Central memory CD8-positive, alpha-beta T cell (primary cell): ENCODE measurements around the gene ERBB2.

Experiments used
- ATAC-seq: fragments of 150-1000 bp; cut with Tn5 transposase; replicated peaks from 2 replicates; pipeline ENCODE4 v1.10.0; 2022; ENCODE audit warnings: mild to moderate bottlenecking, moderate FRiP score, moderate number of reproducible peaks; ENCODE audit not compliant: poor library complexity, severe bottlenecking; ENCODE audit errors: extremely low read depth
- DNase-seq, 2 donors: peaks; one replicate each; pipeline ENCODE4 v3.0.0; 2021; ENCODE audit warnings: low spot score in 2 of 2
- H3K27ac Mint-ChIP-seq: one replicate; pipeline ENCODE4 v1.8.0; 2022; ENCODE audit warnings: low read depth, mild to moderate bottlenecking, moderate library complexity, mixed read lengths
- H3K27me3 Mint-ChIP-seq: one replicate; pipeline ENCODE4 v1.8.0; 2022; ENCODE audit warnings: mixed read lengths
- H3K36me3 Mint-ChIP-seq: one replicate; pipeline ENCODE4 v1.8.0; 2022; ENCODE audit warnings: mild to moderate bottlenecking, moderate library complexity, mixed read lengths; ENCODE audit not compliant: insufficient read depth
- H3K4me1 Mint-ChIP-seq: one replicate; pipeline ENCODE4 v1.8.0; 2022; ENCODE audit warnings: mixed read lengths
- H3K4me3 Mint-ChIP-seq: one replicate; pipeline ENCODE4 v1.8.0; 2022; ENCODE audit warnings: mild to moderate bottlenecking, moderate library complexity, mixed read lengths
- H3K9me3 Mint-ChIP-seq: one replicate; pipeline ENCODE4 v1.8.0; 2022; ENCODE audit warnings: mixed read lengths

Gene ERBB2

GRCh38 chr17:39769974-39770587 lies 70.2 kb downstream of the ERBB2 start:
- Mint-ChIP-seq H3K36me3 (peaks cover 76% of the 10 kb centered on the region), H3K4me1 (peaks cover 97% of the 10 kb centered on the region), H3K4me3 (peak overlapping the region; percentile 93), H3K27ac (peak overlapping the region; percentile 87), H3K9me3 (no peaks in the 10 kb centered on the region), H3K27me3 (no peaks in the 10 kb centered on the region)
- ATAC-seq, result peak; percentile 72
- peak in 1 of 2 donors; percentile 56 for DNase-seq

GRCh38 chr17:39772415-39772814 lies 72.6 kb downstream of the ERBB2 start:
- no peak for DNase-seq
- Mint-ChIP-seq H3K4me3 (peak overlapping the region; percentile 93), H3K27me3 (no peaks in the 10 kb centered on the region), H3K27ac (peak overlapping the region; percentile 87), H3K9me3 (no peaks in the 10 kb centered on the region), H3K4me1 (peaks cover 85% of the 10 kb centered on the region), H3K36me3 (peaks cover 64% of the 10 kb centered on the region)
- no peak for ATAC-seq

DNA sequence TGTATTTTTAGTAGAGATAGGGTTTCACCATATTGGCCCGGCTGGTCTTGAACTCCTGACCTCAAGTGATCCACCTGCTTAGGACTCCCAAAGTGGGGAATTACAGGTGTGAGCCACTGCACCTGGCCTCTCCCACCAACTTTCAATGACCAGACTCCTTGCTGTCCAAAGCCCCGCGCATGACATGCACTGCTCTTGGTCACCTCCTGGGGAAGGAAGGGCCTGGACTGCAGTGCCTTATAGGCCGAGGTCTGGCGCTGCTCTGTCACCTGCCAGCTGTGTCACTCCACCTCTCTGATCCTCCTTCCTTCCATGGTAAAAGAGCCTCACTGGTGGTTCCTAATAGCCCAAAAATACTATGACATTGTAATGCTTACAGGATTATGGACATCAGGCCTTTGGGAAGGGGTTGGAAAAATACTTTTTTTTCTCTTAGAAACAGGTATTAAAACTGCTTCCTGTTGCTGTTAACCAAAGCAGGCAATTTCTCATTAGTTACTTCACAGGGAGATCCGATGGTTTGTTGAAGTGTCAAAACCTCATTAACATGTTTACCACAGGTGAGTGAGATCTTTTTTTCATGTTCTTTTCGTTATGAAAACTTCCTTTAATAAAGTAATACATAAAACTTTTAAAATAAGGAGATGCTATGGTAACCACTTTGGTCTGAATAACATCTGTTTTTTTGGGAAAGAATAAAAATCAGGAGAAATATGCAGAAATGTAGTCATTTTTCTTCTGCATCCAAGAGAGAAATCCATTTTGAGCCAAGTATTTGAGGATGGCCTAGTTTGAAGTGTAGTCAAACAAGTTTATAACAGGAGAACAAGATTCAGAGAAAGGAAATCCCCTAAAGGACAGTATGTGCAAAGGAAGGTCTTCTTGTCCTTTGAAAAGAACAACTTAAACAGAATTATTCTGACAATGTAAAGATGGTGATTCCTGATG lies 73.4 kb downstream of the ERBB2 start:
- Mint-ChIP-seq H3K9me3 (no peaks in the 10 kb centered on the region), H3K36me3 (peaks cover 57% of the 10 kb centered on the region), H3K27ac (peak overlapping the region; percentile 87), H3K4me3 (peak overlapping the region; percentile 93), H3K27me3 (no peaks in the 10 kb centered on the region), H3K4me1 (peaks cover 84% of the 10 kb centered on the region)
- ATAC-seq, result peak; percentile 41
- no peak for DNase-seq

DNA sequence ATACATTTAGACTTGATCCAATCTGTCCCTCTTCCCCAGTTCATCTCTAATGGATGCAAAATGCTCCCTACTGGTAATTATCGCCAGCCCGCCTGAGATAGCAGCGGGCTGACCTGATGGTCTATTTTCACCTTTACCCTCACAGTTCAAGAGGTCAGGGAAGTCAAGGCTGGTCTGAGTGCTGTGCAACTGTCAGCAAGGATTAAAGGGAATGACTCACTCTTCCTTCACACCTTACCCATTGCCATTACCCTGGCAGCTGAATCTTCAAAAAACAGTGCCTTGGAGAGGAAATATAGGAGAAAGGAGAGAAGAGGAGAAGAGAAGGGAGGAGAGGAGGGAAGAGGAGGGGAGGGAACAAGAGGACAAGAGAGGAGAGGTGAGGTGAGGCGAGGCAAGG lies 74.2 kb downstream of the ERBB2 start:
- H3K4me1 Mint-ChIP-seq, result peaks cover 80% of the 10 kb centered on the region
- H3K27me3 Mint-ChIP-seq, result no peaks in the 10 kb centered on the region
- peak overlapping the region; percentile 87 for H3K27ac Mint-ChIP-seq
- DNase-seq (no peak), ATAC-seq (no peak)
- peak overlapping the region; percentile 93 for H3K4me3 Mint-ChIP-seq
- peaks cover 50% of the 10 kb centered on the region for H3K36me3 Mint-ChIP-seq
- H3K9me3 Mint-ChIP-seq, result no peaks in the 10 kb centered on the region

DNA sequence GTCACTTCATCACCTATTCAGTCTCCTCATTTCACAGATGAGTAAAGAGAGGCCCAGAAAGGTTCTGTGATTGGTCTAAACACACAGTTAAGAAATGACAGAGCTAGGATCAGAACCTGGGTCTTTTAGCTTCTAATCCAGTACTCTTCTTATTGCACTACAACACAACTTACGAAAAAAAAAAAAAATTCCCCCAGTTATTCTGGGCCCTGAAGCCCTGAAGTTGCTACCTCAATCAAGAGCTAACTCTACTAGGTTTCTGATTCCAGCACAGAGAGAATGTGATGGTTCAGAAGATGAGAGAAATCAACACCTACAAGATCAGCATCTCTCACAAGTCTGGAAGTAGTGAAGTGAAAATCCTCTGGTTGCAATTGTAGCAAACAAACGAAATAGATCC lies 75.2 kb downstream of the ERBB2 start:
- no peak for ATAC-seq
- H3K36me3 Mint-ChIP-seq, result peaks cover 41% of the 10 kb centered on the region

DNA sequence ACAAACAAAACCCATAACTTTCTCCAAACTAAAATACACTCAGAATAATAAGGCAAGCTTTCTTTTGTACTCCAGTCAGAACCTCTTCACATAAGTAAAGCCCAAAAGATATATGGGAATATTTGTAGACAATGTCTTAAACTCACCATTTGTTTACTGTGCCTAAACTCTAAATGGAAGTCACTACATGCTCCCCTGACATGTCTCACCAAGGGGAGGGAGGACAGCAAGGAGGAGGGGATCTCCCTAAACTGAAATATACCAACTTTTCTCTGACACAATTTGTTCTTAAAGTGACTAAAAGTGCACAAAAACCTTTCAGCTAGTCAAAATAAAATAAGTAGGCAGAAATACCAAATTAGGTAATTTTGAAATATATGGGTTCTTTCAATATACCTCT lies 76.4 kb downstream of the ERBB2 start:
- H3K4me3 Mint-ChIP-seq, result peak overlapping the region; percentile 93
- DNase-seq, result no peak
- H3K36me3 Mint-ChIP-seq, result peaks cover 41% of the 10 kb centered on the region
- H3K4me1 Mint-ChIP-seq, result peaks cover 72% of the 10 kb centered on the region
- no peak for ATAC-seq
- peak overlapping the region; percentile 87 for H3K27ac Mint-ChIP-seq
- no peaks in the 10 kb centered on the region for H3K27me3 Mint-ChIP-seq
- no peaks in the 10 kb centered on the region for H3K9me3 Mint-ChIP-seq

More for the DNA sequence above, 75.2 kb downstream of the ERBB2 start:
- H3K4me3 Mint-ChIP-seq, result peak overlapping the region; percentile 93
- no peaks in the 10 kb centered on the region for H3K27me3 Mint-ChIP-seq
- no peaks in the 10 kb centered on the region for H3K9me3 Mint-ChIP-seq
- peak overlapping the region; percentile 87 for H3K27ac Mint-ChIP-seq
- no peak for DNase-seq
- peaks cover 75% of the 10 kb centered on the region for H3K4me1 Mint-ChIP-seq

- DNase-seq (no peak), ATAC-seq (peak; percentile 48)
- Mint-ChIP-seq H3K4me1 (peaks cover 72% of the 10 kb centered on the region), H3K27me3 (no peaks in the 10 kb centered on the region), H3K27ac (peak overlapping the region; percentile 87), H3K4me3 (peak overlapping the region; percentile 93), H3K36me3 (peaks cover 35% of the 10 kb centered on the region), H3K9me3 (no peaks in the 10 kb centered on the region)
Measured at GRCh38 chr17:39777534-39778365, 77.9 kb downstream of the ERBB2 start.
